ENCODE results near the gene ATN1.

DNA sequence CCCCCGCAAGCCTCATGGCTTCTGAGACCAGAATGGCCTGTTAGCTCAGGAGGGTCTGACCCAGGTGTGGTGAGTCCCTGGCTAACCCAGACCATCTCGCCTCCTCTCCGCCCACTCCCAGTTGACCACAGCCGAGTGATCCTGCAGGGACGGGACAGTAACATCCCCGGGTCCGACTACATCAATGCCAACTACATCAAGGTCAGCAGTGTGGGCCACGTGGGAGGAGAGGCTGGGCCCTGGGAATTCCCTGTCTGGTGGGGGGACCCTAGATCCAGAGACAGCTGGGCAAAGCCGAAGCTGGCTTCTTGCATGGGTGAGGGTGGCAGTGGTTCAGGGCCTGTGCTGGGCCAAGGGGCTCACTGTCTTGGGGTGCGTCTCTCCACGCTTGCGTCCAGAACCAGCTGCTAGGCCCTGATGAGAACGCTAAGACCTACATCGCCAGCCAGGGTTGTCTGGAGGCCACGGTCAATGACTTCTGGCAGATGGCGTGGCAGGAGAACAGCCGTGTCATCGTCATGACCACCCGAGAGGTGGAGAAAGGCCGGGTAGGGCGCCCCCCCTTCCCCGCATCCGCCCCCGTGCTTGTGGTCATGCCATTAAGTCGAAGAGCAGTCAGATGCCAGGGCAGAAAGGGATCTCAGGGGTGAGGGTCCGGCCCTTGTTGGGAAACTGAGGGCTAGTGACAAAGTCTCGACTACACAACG is 28.4 kb downstream of the ATN1 start:
- TF ChIP-seq, protein P1, sequence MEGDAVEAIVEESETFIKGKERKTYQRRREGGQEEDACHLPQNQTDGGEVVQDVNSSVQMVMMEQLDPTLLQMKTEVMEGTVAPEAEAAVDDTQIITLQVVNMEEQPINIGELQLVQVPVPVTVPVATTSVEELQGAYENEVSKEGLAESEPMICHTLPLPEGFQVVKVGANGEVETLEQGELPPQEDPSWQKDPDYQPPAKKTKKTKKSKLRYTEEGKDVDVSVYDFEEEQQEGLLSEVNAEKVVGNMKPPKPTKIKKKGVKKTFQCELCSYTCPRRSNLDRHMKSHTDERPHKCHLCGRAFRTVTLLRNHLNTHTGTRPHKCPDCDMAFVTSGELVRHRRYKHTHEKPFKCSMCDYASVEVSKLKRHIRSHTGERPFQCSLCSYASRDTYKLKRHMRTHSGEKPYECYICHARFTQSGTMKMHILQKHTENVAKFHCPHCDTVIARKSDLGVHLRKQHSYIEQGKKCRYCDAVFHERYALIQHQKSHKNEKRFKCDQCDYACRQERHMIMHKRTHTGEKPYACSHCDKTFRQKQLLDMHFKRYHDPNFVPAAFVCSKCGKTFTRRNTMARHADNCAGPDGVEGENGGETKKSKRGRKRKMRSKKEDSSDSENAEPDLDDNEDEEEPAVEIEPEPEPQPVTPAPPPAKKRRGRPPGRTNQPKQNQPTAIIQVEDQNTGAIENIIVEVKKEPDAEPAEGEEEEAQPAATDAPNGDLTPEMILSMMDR (IDR thresholded peaks at IDR 0.05), result no peak
- TF ChIP-seq POLR2A (IDR thresholded peaks at IDR 0.05), result no peak

Data from sigmoid colon (tissue), 3 donors.